ENCODE measurements around the gene CDR2L. TPM values are rescaled to one million over a fixed set of nuclear protein-coding genes. Genes with fewer than 3 reads are reported as not detected.

Gene CDR2L
- total RNA-seq, 4 donors from 2014 or later = 1.3 to 3.6 (median 2.6) TPM

DNA sequence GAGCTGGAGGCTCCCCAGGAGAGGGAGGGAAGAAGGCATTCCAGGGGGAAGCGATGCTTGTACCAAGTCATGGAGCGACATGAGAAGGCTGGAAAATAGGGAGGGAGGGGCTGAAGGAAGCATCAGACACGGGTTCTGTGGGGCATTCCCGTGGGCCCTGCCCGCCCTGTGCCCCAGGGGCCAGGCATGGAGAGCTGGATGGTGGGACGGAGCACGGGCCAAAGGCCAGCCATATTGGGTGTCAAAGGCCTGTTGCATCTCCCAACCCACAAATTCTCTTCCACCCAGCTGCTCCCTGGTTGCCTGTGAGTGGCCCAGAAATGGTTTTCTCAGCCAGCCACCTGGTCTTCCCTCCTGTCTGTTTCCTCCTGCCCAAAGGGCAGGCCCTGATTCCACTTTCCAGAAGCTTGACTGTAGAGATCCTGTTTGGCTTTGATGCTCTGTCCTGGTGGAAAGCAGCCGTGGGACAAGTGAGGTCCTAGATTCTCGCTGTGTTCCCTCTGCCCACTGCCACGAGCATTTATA, 3.2 kb downstream of the CDR2L start:
- peak overlapping the region in 3 of 4 donors; percentile 9 to 84 (median 14) for H3K27ac ChIP-seq
- no peak for TF ChIP-seq POLR2A (IDR thresholded peaks at IDR 0.05)
- TF ChIP-seq, protein P1, sequence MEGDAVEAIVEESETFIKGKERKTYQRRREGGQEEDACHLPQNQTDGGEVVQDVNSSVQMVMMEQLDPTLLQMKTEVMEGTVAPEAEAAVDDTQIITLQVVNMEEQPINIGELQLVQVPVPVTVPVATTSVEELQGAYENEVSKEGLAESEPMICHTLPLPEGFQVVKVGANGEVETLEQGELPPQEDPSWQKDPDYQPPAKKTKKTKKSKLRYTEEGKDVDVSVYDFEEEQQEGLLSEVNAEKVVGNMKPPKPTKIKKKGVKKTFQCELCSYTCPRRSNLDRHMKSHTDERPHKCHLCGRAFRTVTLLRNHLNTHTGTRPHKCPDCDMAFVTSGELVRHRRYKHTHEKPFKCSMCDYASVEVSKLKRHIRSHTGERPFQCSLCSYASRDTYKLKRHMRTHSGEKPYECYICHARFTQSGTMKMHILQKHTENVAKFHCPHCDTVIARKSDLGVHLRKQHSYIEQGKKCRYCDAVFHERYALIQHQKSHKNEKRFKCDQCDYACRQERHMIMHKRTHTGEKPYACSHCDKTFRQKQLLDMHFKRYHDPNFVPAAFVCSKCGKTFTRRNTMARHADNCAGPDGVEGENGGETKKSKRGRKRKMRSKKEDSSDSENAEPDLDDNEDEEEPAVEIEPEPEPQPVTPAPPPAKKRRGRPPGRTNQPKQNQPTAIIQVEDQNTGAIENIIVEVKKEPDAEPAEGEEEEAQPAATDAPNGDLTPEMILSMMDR (IDR thresholded peaks at IDR 0.05 in 4 of 5, conservative IDR thresholded peaks at IDR 0.05 in 1 of 5) = no peak
- H3K9me3 ChIP-seq = no peaks in the 10 kb centered on the region
- DNase-seq (no peak), ATAC-seq (no peak)
- no peaks in the 10 kb centered on the region for H3K36me3 ChIP-seq
- no peak overlapping the region for H3K4me3 ChIP-seq
- intact Hi-C loops (cut with DNase I; ENCODE audit: low total_unique reads) = no loop called here
- no peaks in the 10 kb centered on the region for H3K27me3 ChIP-seq
- peaks cover 8 to 21% of the 10 kb centered on the region in 2 donors for H3K4me1 ChIP-seq
- in situ Hi-C loops (cut with MboI; ENCODE audit: low sequenced_read_pairs in 4 of 4) = no loop called here

DNA sequence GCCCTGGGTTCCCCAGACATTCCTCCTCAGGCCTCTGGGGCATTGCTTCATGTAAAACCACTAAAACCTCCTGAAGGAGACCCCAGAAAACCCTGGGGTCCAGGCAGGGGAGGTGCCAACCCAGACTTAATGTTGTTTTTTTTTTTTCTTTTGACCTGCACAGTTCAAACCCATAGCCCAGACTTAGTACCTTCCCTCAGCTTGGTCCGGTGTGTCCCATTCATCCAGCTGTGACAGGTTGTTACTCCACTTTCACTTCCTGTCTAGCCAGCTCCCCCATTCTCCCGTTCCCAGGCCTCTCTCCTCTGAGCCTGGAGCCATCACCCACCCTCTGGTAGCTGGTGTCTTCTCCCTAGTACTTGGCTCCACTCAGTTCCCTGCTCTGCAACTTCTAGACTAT, 4.8 kb downstream of the CDR2L start:
- Histone ChIP-seq H3K27ac (no peak overlapping the region), H3K27me3 (no peaks in the 10 kb centered on the region), H3K4me1 (peaks cover 4 to 16% of the 10 kb centered on the region in 2 donors), H3K36me3 (no peaks in the 10 kb centered on the region), H3K4me3 (no peak overlapping the region), H3K9me3 (no peaks in the 10 kb centered on the region)
- intact Hi-C loops (cut with DNase I; ENCODE audit: low total_unique reads) = no loop called here
- in situ Hi-C loops (cut with MboI; ENCODE audit: low sequenced_read_pairs in 4 of 4) = no loop called here
- DNase-seq (no peak), ATAC-seq (no peak)
- TF ChIP-seq, protein P1 (IDR thresholded peaks at IDR 0.05 in 4 of 5, conservative IDR thresholded peaks at IDR 0.05 in 1 of 5) = no peak
- TF ChIP-seq POLR2A (IDR thresholded peaks at IDR 0.05) = no peak

DNA sequence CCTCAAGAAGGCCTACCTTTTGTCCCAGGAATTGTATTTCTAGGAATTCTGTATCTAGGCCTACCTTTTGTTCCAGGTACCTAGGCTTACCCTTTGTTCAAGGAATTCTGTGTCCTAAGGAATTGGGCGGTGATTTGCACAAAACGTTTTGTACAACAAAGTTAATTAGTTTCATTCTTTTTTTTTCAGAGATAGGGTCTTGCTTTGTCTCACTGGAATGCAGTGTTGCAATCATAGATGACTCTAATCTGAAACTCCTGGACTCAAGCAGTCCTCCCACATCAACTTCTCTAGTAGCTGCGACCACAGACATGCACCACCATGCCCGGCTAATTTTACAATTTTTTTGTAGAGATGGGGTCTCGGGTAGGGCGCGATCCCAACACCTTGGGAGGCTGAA, 7.0 kb downstream of the CDR2L start:
- no peak for ATAC-seq
- in situ Hi-C loops (cut with MboI; ENCODE audit: low sequenced_read_pairs in 4 of 4) (no loop called here), intact Hi-C loops (cut with DNase I; ENCODE audit: low total_unique reads) (no loop called here)
- Histone ChIP-seq H3K4me1 (peaks cover 0 to 13% of the 10 kb centered on the region in 2 donors), H3K4me3 (no peak overlapping the region), H3K9me3 (no peaks in the 10 kb centered on the region), H3K27ac (no peak overlapping the region), H3K27me3 (no peaks in the 10 kb centered on the region), H3K36me3 (no peaks in the 10 kb centered on the region)
- no peak for DNase-seq
- TF ChIP-seq POLR2A (IDR thresholded peaks at IDR 0.05) = no peak
- TF ChIP-seq, protein P1 (IDR thresholded peaks at IDR 0.05 in 4 of 5, conservative IDR thresholded peaks at IDR 0.05 in 1 of 5) = no peak

DNA sequence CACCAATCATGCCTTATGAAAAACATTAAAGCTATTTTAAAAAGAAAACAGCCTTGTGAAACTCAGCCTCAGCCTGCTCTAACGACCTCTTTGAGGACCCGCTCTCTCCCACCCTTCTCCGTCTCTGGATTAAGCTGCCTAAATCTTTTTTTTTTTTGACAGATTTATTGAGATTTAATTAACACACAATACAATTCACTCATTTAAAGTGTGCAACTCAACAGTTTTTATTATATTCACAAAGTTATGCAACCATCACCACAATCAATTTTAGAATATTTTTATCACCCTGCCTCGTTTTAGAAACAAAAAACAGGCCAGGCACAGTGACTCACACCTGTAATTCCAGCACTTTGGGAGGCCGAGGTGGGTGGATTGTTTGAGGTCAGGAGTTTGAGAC, 8.4 kb downstream of the CDR2L start:
- no peak for DNase-seq
- TF ChIP-seq, protein P1 (IDR thresholded peaks at IDR 0.05 in 4 of 5, conservative IDR thresholded peaks at IDR 0.05 in 1 of 5) = no peak
- TF ChIP-seq POLR2A (IDR thresholded peaks at IDR 0.05) = no peak
- no peak for ATAC-seq
- H3K27ac ChIP-seq = no peak overlapping the region
- H3K4me1 ChIP-seq = no peaks in the 10 kb centered on the region
- intact Hi-C loops (cut with DNase I; ENCODE audit: low total_unique reads) = no loop called here
- H3K36me3 ChIP-seq = no peaks in the 10 kb centered on the region
- no peak overlapping the region for H3K4me3 ChIP-seq
- in situ Hi-C loops (cut with MboI; ENCODE audit: low sequenced_read_pairs in 4 of 4) = no loop called here
- H3K27me3 ChIP-seq = no peaks in the 10 kb centered on the region
- no peaks in the 10 kb centered on the region for H3K9me3 ChIP-seq

DNA sequence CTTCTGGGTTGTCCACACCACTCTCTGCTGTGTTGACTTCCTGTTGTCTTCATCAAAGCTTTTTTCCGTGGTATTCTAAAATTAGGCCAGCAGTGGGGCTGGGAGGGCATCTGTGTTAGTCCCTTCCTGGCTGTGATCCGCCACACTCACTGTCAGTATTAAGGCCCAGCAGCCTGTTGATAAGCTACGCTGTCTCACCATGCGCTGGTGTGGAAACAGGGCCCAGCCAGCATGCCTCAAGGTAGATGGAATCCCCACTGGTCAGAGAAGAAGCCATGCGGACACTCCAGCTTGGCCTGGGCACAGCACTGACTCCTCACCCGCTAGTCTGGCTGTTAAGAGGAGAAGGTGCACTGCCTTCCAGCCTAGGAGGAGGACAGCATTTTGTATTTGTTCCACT, 11.4 kb downstream of the CDR2L start:
- Histone ChIP-seq H3K36me3 (peaks cover 0 to 4% of the 10 kb centered on the region in 2 donors), H3K9me3 (no peaks in the 10 kb centered on the region), H3K27me3 (no peaks in the 10 kb centered on the region), H3K27ac (no peak overlapping the region), H3K4me3 (no peak overlapping the region), H3K4me1 (no peaks in the 10 kb centered on the region)
- intact Hi-C loops (cut with DNase I; ENCODE audit: low total_unique reads) (no loop called here), in situ Hi-C loops (cut with MboI; ENCODE audit: low sequenced_read_pairs in 4 of 4) (no loop called here)
- TF ChIP-seq POLR2A (IDR thresholded peaks at IDR 0.05) = no peak
- TF ChIP-seq, protein P1 (IDR thresholded peaks at IDR 0.05 in 4 of 5, conservative IDR thresholded peaks at IDR 0.05 in 1 of 5) = no peak
- ATAC-seq (no peak), DNase-seq (no peak)

Data from gastrocnemius medialis (tissue), 4 donors.